SJSA1 (cell line): ENCODE results near the gene CETN2. TPM values are rescaled to one million over a fixed set of nuclear protein-coding genes. Genes with fewer than 3 reads are reported as not detected.
"Not testable (repeated sequence)": the region's sequence is repeated elsewhere in the genome, so short reads cannot be mapped to it uniquely, and the experiment has no call there.

Source experiments
- DNase-seq, 2 experiments: peaks; one replicate each; pipeline ENCODE4 v3.0.0-alpha.2; 2015 to 2020; ENCODE audit warnings: low spot score in 2 of 2, low read depth in 1 of 2
- H3K27ac ChIP-seq: fragments of 250-450 bp; sonication (Bioruptor Pico); 2 replicates; pipeline ENCODE4 v1.5.1; 2020; ENCODE audit warnings: mild to moderate bottlenecking, moderate library complexity
- H3K27me3 ChIP-seq: fragments of 250-450 bp; sonication (Bioruptor Pico); replicated peaks from 2 replicates; pipeline ENCODE4 v1.5.1; 2020; ENCODE audit warnings: mild to moderate bottlenecking, moderate library complexity
- H3K36me3 ChIP-seq: fragments of 250-450 bp; sonication (Bioruptor Pico); 2 replicates; pipeline ENCODE4 v1.5.1; 2020; ENCODE audit warnings: mild to moderate bottlenecking
- H3K4me1 ChIP-seq: fragments of 250-450 bp; sonication (Bioruptor Pico); replicated peaks from 2 replicates; pipeline ENCODE4 v1.6.1; 2021; ENCODE audit warnings: mild to moderate bottlenecking
- H3K4me3 ChIP-seq: fragments of 250-450 bp; sonication (Bioruptor Pico); 2 replicates; pipeline ENCODE4 v1.5.1; 2020; ENCODE audit warnings: mild to moderate bottlenecking
- H3K9me3 ChIP-seq: fragments of 250-450 bp; sonication (Bioruptor Pico); replicated peaks from 2 replicates; pipeline ENCODE4 v1.5.1; 2020; ENCODE audit warnings: mild to moderate bottlenecking
- total RNA-seq: library from RNA; depleted of rRNA; stranded (reverse); fragments of >200 nt; shearing (Covaris generic); gene quantifications from 2 replicates; pipeline ENCODE4 v1.2.3, GENCODE V29; 2014; rRNA removed

Gene CETN2
- total RNA-seq, 1 experiment from 2014 or later, result 33.8 TPM

- Histone ChIP-seq H3K4me1 (no peaks in the 10 kb centered on the region), H3K4me3 (no peak overlapping the region), H3K27ac (no peak overlapping the region), H3K36me3 (no peaks in the 10 kb centered on the region), H3K27me3 (no peaks in the 10 kb centered on the region), H3K9me3 (no peaks in the 10 kb centered on the region)
- no peak for DNase-seq
Measured at GRCh38 chrX:152819732-152820131, 10.8 kb downstream of the CETN2 start.

- Histone ChIP-seq H3K4me3 (no peak overlapping the region), H3K36me3 (no peaks in the 10 kb centered on the region), H3K4me1 (no peaks in the 10 kb centered on the region), H3K27ac (no peak overlapping the region), H3K27me3 (no peaks in the 10 kb centered on the region), H3K9me3 (no peaks in the 10 kb centered on the region)
- DNase-seq, result no peak
Measured at GRCh38 chrX:152819266-152819665, 11.3 kb downstream of the CETN2 start.

- Histone ChIP-seq H3K4me3 (no peak overlapping the region), H3K36me3 (no peaks in the 10 kb centered on the region), H3K4me1 (no peaks in the 10 kb centered on the region), H3K27me3 (no peaks in the 10 kb centered on the region), H3K9me3 (no peaks in the 10 kb centered on the region), H3K27ac (no peak overlapping the region)
- no peak for DNase-seq
Measured at GRCh38 chrX:152818356-152818755, 12.2 kb downstream of the CETN2 start.

- DNase-seq, result no peak
- H3K27ac ChIP-seq, result no peak overlapping the region
Measured at GRCh38 chrX:152817078-152817764, 13.3 kb downstream of the CETN2 start.

GRCh38 chrX:152814048-152814447 is 16.5 kb downstream of the CETN2 start:
- Histone ChIP-seq H3K27me3 (no peaks in the 10 kb centered on the region), H3K27ac (no peak overlapping the region), H3K4me1 (no peaks in the 10 kb centered on the region), H3K4me3 (no peak overlapping the region), H3K9me3 (no peaks in the 10 kb centered on the region), H3K36me3 (no peaks in the 10 kb centered on the region)
- DNase-seq, result no peak

More at GRCh38 chrX:152817078-152817764, 13.3 kb downstream of the CETN2 start:
- Histone ChIP-seq H3K27me3 (no peaks in the 10 kb centered on the region), H3K36me3 (no peaks in the 10 kb centered on the region), H3K4me1 (no peaks in the 10 kb centered on the region), H3K9me3 (no peaks in the 10 kb centered on the region), H3K4me3 (no peak overlapping the region)

- no peaks in the 10 kb centered on the region for H3K27me3 ChIP-seq
- H3K9me3 ChIP-seq, result no peaks in the 10 kb centered on the region
- H3K27ac ChIP-seq, result no peak overlapping the region
- no peaks in the 10 kb centered on the region for H3K36me3 ChIP-seq
- no peak for DNase-seq
- H3K4me3 ChIP-seq, result no peak overlapping the region
- no peaks in the 10 kb centered on the region for H3K4me1 ChIP-seq
Measured at GRCh38 chrX:152813206-152813605, 17.4 kb downstream of the CETN2 start.

GRCh38 chrX:152810403-152810802 is 20.2 kb downstream of the CETN2 start:
- Histone ChIP-seq H3K4me3 (no peak overlapping the region), H3K4me1 (no peaks in the 10 kb centered on the region), H3K27ac (no peak overlapping the region), H3K27me3 (no peaks in the 10 kb centered on the region), H3K9me3 (no peaks in the 10 kb centered on the region), H3K36me3 (no peaks in the 10 kb centered on the region)
- no peak for DNase-seq

- H3K9me3 ChIP-seq, result no peaks in the 10 kb centered on the region
- no peaks in the 10 kb centered on the region for H3K27me3 ChIP-seq
- no peak for DNase-seq
- H3K27ac ChIP-seq, result no peak overlapping the region
- H3K4me1 ChIP-seq, result no peaks in the 10 kb centered on the region
- H3K4me3 ChIP-seq, result no peak overlapping the region
- no peaks in the 10 kb centered on the region for H3K36me3 ChIP-seq
Measured at GRCh38 chrX:152806035-152806434, 24.5 kb downstream of the CETN2 start.

GRCh38 chrX:152798945-152799344 is 31.6 kb downstream of the CETN2 start:
- H3K4me1 ChIP-seq, result no peaks in the 10 kb centered on the region
- no peak overlapping the region for H3K27ac ChIP-seq
- no peak overlapping the region for H3K4me3 ChIP-seq
- DNase-seq, result no peak
- H3K27me3 ChIP-seq, result no peaks in the 10 kb centered on the region
- no peaks in the 10 kb centered on the region for H3K36me3 ChIP-seq
- H3K9me3 ChIP-seq, result no peaks in the 10 kb centered on the region

- not testable (repeated sequence) for H3K27ac ChIP-seq, DNase-seq, H3K4me1 ChIP-seq, H3K36me3 ChIP-seq, H3K4me3 ChIP-seq, H3K9me3 ChIP-seq, H3K27me3 ChIP-seq
Measured at GRCh38 chrX:152787062-152787461, 43.5 kb downstream of the CETN2 start.

Other genes starting within 250 kb of the CETN2 start
- gene GABRQ, start 192.9 kb downstream of the CETN2 start, total RNA-seq, result 0.11 TPM in 1 of 2 replicates, not detected in the other
- gene MAGEA3, start 132.0 kb downstream of the CETN2 start, total RNA-seq, result 0.34 TPM in 1 of 2 replicates, not detected in the other
- not detected in 2 replicates for gene CSAG2, start 121.5 kb downstream of the CETN2 start, total RNA-seq
- gene MAGEA2B, start 116.1 kb downstream of the CETN2 start, total RNA-seq, result not detected in 2 replicates
- not detected in 2 replicates for gene CSAG1, start 97.0 kb downstream of the CETN2 start, total RNA-seq
- gene MAGEA12, start 97.0 kb downstream of the CETN2 start, total RNA-seq, result not detected in 2 replicates
- gene MAGEA2, start 76.9 kb downstream of the CETN2 start, total RNA-seq, result not detected in 2 replicates
- not detected in 2 replicates for gene CSAG3, start 71.5 kb downstream of the CETN2 start, total RNA-seq
- 0.08 TPM in 1 of 2 replicates, not detected in the other for gene MAGEA6, start 61.1 kb downstream of the CETN2 start, total RNA-seq
- 6.8 and 12.7 TPM in 2 replicates for gene NSDHL, start 306 bp upstream of the CETN2 start, total RNA-seq
- 9.8 and 10.1 TPM in 2 replicates for gene ZNF185, start 67.3 kb upstream of the CETN2 start, total RNA-seq
- 0.08 TPM in 1 of 2 replicates, not detected in the other for gene PNMA5, start 163.4 kb upstream of the CETN2 start, total RNA-seq
- gene PNMA3, start 225.7 kb upstream of the CETN2 start, total RNA-seq, result not detected in 2 replicates
- not detected in 2 replicates for gene PNMA6A, start 241.7 kb upstream of the CETN2 start, total RNA-seq